SK-N-SH treated with all-trans-retinoic acid at 6 μM for 48 hours (cell line): ENCODE data around the gene GNPTG.

Experiments
- ATAC-seq: fragments of 200-7000 bp; cut with Tn5 transposase; 3 replicates; pipeline ENCODE4 v1.9.1; 2020; ENCODE audit warnings: mild to moderate bottlenecking, moderate library complexity
- ARNTL ChIP-seq: fragments of 450-650 bp; formaldehyde crosslinking; IDR thresholded peaks from 2 replicates; pipeline ENCODE4 v1.5.0; 2020; ENCODE audit warnings: low read depth, mild to moderate bottlenecking, moderate library complexity, borderline replicate concordance
- BACH2 ChIP-seq: fragments of 250-450 bp; sonication (Bioruptor Pico); IDR thresholded peaks from 2 replicates; pipeline ENCODE4 v1.9.0; 2021; ENCODE audit warnings: mild to moderate bottlenecking, borderline replicate concordance
- CSDC2 ChIP-seq: fragments of 250-450 bp; sonication (Bioruptor Pico); IDR thresholded peaks from 2 replicates; pipeline ENCODE4 v1.5.0; 2020; ENCODE audit warnings: mild to moderate bottlenecking, moderate library complexity
- ESRRG ChIP-seq: fragments of 250-450 bp; sonication (Bioruptor Pico); IDR thresholded peaks from 2 replicates; pipeline ENCODE4 v1.6.1; 2021; ENCODE audit warnings: mild to moderate bottlenecking
- GLIS3 ChIP-seq: fragments of 250-450 bp; sonication (Bioruptor Pico); IDR thresholded peaks from 2 replicates; pipeline ENCODE4 v1.5.0; 2020; ENCODE audit warnings: mild to moderate bottlenecking, moderate library complexity
- ISL1 ChIP-seq: fragments of 250-450 bp; sonication (Bioruptor Pico); IDR thresholded peaks from 2 replicates; pipeline ENCODE4 v2.1.2; 2022; ENCODE audit warnings: mild to moderate bottlenecking, moderate library complexity
- OSR1 ChIP-seq: fragments of 250-450 bp; sonication (Bioruptor Pico); IDR thresholded peaks from 2 replicates; pipeline ENCODE4 v1.8.0; 2022; ENCODE audit warnings: moderate library complexity, mild to moderate bottlenecking, inconsistent platforms
- SNAI2 ChIP-seq: fragments of 250-450 bp; sonication (Bioruptor Pico); IDR thresholded peaks from 2 replicates; pipeline ENCODE4 v1.5.0; 2020; ENCODE audit warnings: mild to moderate bottlenecking, moderate library complexity
- TCF4 ChIP-seq: fragments of 250-450 bp; sonication (Bioruptor Pico); IDR thresholded peaks from 2 replicates; pipeline ENCODE4 v1.8.0; 2021; ENCODE audit warnings: mild to moderate bottlenecking, moderate library complexity, borderline replicate concordance
- TOX ChIP-seq: fragments of 250-450 bp; sonication (Bioruptor Pico); IDR thresholded peaks from 2 replicates; pipeline ENCODE4 v1.8.0; 2021; ENCODE audit warnings: mild to moderate bottlenecking, moderate library complexity, borderline replicate concordance
- ZC3H10 ChIP-seq: fragments of 250-450 bp; sonication (Bioruptor Pico); IDR thresholded peaks from 2 replicates; pipeline ENCODE4 v1.5.1; 2021; ENCODE audit warnings: mild to moderate bottlenecking, moderate library complexity
- ZFP3 ChIP-seq: fragments of 250-450 bp; sonication (Bioruptor Pico); IDR thresholded peaks from 2 replicates; pipeline ENCODE4 v1.5.0; 2020; ENCODE audit warnings: mild to moderate bottlenecking, moderate library complexity
- ZNF70 ChIP-seq: fragments of 450-650 bp; formaldehyde crosslinking; IDR thresholded peaks from 2 replicates; pipeline ENCODE4 v1.5.0; 2020; ENCODE audit warnings: mild to moderate bottlenecking, moderate library complexity
- TF ChIP-seq, protein P1 (sequence below): fragments of 250-450 bp; sonication (Bioruptor Pico); IDR thresholded peaks from 2 replicates; pipeline ENCODE4 v1.5.1; 2020; ENCODE audit warnings: low read depth, mild to moderate bottlenecking, moderate library complexity
- TF ChIP-seq, protein P2 (sequence below): fragments of 250-450 bp; sonication (Bioruptor Pico); IDR thresholded peaks from 2 replicates; pipeline ENCODE4 v1.5.0; 2020; ENCODE audit warnings: mild to moderate bottlenecking, moderate library complexity
- TF ChIP-seq, protein P3 (sequence below): fragments of 250-450 bp; sonication (Bioruptor Pico); IDR thresholded peaks from 2 replicates; pipeline ENCODE4 v1.8.0; 2020; ENCODE audit warnings: mild to moderate bottlenecking, moderate library complexity, borderline replicate concordance
- TF ChIP-seq, protein P4 (sequence below): fragments of 250-450 bp; sonication (Bioruptor Pico); IDR thresholded peaks from 2 replicates; pipeline ENCODE4 v1.5.1; 2021; ENCODE audit warnings: mild to moderate bottlenecking, moderate library complexity

The GNPTG gene

DNA sequence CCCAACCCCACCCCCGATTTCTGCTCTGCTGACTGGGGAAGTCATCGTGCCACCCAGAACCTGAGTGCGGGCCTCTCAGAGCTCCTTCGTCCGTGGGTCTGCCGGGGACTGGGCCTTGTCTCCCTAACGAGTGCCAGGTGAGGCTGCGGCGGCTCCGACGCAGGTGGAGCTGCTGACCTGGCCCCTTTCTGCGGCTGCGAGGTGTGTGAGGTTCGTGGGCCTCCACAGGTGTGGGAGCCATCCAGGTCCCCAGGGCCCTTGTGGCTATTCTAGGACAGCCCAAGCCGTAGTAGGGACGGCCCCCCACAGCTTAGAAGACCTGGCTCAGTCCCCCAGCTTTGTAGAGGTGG, 39.3 kb upstream of the GNPTG start:
- ATAC-seq = no peak
- TF ChIP-seq GLIS3 (CRISPR knock-in tag) = no peak
- TF ChIP-seq CSDC2 (CRISPR knock-in tag) = no peak
- no peak for TF ChIP-seq BACH2 (CRISPR knock-in tag)
- no peak for TF ChIP-seq ARNTL (CRISPR knock-in tag)
- TF ChIP-seq, protein P1, sequence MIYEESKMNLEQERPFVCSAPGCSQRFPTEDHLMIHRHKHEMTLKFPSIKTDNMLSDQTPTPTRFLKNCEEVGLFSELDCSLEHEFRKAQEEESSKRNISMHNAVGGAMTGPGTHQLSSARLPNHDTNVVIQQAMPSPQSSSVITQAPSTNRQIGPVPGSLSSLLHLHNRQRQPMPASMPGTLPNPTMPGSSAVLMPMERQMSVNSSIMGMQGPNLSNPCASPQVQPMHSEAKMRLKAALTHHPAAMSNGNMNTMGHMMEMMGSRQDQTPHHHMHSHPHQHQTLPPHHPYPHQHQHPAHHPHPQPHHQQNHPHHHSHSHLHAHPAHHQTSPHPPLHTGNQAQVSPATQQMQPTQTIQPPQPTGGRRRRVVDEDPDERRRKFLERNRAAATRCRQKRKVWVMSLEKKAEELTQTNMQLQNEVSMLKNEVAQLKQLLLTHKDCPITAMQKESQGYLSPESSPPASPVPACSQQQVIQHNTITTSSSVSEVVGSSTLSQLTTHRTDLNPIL = no peak
- TF ChIP-seq ISL1 = no peak

DNA sequence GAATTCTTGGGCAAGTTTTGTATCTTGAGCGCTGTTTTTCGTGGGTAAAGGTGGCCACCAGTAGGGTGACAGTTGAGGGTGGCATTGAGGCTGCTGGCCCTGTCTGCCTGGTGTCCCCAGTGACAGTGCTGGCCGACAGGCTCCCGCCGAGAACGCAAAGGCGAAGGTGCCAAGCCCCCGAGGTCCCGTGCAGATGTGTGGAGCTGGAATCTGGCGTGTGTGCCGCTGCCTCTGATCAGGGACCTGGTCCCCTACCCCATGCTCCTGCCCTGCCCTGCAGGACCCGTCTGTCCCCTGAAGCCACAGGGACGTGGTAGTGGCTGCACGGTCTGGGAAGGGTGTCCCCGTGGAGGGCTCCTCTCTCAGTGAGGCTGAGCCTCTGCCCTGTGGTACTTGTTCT, 38.8 kb upstream of the GNPTG start:
- TF ChIP-seq GLIS3 (CRISPR knock-in tag) (no peak), CSDC2 (CRISPR knock-in tag) (no peak), SNAI2 (no peak)
- TF ChIP-seq, protein P2, sequence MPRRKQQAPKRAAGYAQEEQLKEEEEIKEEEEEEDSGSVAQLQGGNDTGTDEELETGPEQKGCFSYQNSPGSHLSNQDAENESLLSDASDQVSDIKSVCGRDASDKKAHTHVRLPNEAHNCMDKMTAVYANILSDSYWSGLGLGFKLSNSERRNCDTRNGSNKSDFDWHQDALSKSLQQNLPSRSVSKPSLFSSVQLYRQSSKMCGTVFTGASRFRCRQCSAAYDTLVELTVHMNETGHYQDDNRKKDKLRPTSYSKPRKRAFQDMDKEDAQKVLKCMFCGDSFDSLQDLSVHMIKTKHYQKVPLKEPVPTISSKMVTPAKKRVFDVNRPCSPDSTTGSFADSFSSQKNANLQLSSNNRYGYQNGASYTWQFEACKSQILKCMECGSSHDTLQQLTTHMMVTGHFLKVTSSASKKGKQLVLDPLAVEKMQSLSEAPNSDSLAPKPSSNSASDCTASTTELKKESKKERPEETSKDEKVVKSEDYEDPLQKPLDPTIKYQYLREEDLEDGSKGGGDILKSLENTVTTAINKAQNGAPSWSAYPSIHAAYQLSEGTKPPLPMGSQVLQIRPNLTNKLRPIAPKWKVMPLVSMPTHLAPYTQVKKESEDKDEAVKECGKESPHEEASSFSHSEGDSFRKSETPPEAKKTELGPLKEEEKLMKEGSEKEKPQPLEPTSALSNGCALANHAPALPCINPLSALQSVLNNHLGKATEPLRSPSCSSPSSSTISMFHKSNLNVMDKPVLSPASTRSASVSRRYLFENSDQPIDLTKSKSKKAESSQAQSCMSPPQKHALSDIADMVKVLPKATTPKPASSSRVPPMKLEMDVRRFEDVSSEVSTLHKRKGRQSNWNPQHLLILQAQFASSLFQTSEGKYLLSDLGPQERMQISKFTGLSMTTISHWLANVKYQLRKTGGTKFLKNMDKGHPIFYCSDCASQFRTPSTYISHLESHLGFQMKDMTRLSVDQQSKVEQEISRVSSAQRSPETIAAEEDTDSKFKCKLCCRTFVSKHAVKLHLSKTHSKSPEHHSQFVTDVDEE = no peak
- TF ChIP-seq, protein P3, sequence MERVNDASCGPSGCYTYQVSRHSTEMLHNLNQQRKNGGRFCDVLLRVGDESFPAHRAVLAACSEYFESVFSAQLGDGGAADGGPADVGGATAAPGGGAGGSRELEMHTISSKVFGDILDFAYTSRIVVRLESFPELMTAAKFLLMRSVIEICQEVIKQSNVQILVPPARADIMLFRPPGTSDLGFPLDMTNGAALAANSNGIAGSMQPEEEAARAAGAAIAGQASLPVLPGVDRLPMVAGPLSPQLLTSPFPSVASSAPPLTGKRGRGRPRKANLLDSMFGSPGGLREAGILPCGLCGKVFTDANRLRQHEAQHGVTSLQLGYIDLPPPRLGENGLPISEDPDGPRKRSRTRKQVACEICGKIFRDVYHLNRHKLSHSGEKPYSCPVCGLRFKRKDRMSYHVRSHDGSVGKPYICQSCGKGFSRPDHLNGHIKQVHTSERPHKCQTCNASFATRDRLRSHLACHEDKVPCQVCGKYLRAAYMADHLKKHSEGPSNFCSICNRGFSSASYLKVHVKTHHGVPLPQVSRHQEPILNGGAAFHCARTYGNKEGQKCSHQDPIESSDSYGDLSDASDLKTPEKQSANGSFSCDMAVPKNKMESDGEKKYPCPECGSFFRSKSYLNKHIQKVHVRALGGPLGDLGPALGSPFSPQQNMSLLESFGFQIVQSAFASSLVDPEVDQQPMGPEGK (CRISPR knock-in tag) = no peak
- TF ChIP-seq, protein P1 = no peak
- no peak for ATAC-seq

DNA sequence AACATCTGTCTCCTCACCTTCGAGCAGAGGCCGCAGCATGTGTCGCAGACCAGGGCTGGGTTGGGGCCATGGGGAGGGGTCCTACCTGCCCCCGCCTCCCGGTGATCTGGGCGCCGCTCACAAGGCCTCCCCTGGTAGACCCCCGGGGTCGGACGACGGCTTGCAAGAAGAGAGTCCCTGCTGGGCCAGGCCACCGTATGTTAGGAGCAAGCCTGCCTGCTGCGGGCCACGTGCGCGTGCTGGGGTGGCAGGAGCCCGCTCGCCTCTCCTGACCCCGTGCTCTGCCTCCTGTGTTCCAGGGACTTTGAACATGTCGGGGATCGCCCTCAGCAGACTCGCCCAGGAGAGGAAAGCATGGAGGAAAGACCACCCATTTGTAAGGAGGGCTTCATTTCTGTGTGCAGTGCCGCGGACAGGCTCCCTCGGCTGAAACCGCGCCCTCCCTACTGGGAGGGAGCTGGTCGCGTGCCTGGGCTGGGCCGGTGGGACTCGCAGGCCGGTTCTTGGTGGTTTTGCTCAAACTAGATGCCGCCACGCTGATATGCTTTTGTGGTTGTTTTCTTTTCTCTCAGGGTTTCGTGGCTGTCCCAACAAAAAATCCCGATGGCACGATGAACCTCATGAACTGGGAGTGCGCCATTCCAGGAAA, 37.9 kb upstream of the GNPTG start:
- no peak for ATAC-seq
- TF ChIP-seq, protein P3 (CRISPR knock-in tag) = no peak
- no peak for TF ChIP-seq ESRRG (CRISPR knock-in tag)
- TF ChIP-seq TCF4 (CRISPR knock-in tag) = no peak
- TF ChIP-seq SNAI2 = no peak

DNA sequence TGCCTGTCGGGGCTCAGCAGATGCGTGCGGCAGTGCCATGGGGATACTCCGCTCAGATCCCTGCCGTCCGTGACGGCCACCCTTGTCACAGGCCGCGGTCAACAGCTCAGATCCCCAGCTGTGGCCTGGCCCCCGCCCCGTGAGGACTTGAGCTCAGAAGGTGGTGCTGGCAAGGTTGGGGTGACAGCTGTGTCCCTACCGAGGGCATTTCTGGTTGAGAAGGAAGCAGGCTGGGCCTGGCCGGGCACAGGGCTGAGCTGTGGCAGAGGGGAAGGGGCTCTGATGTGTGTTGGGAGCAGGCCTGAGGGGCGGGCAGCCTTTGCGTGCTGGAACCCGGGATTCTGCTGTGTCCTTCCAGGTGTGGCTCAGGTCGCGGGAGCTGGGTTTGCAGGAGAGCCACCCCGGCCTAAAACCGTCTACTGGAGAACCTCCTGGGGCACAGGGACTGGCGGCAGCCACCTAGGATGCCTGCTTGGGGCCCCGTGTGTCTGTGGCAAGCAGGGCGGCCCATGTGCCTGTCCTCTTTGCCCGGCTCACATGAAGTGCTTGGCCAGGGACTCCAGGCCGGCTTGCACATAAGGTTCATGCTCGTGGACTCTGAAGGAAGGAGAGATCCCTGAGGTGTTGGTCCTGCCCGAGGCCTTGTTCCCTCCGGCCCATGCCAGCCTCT, 37.2 kb upstream of the GNPTG start:
- no peak for ATAC-seq

More for the DNA sequence above, 37.2 kb upstream of the GNPTG start:
- TF ChIP-seq ESRRG (CRISPR knock-in tag) = no peak
- TF ChIP-seq ZC3H10 (CRISPR knock-in tag) = no peak
- no peak for TF ChIP-seq BACH2 (CRISPR knock-in tag)
- TF ChIP-seq, protein P1 = no peak
- TF ChIP-seq, protein P4, sequence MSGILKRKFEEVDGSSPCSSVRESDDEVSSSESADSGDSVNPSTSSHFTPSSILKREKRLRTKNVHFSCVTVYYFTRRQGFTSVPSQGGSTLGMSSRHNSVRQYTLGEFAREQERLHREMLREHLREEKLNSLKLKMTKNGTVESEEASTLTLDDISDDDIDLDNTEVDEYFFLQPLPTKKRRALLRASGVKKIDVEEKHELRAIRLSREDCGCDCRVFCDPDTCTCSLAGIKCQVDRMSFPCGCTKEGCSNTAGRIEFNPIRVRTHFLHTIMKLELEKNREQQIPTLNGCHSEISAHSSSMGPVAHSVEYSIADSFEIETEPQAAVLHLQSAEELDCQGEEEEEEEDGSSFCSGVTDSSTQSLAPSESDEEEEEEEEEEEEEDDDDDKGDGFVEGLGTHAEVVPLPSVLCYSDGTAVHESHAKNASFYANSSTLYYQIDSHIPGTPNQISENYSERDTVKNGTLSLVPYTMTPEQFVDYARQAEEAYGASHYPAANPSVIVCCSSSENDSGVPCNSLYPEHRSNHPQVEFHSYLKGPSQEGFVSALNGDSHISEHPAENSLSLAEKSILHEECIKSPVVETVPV (CRISPR knock-in tag) = no peak
- TF ChIP-seq OSR1 (CRISPR knock-in tag) = no peak
- TF ChIP-seq ZFP3 = no peak
- no peak for TF ChIP-seq TOX (CRISPR knock-in tag)
- no peak for TF ChIP-seq GLIS3 (CRISPR knock-in tag)
- no peak for TF ChIP-seq TCF4 (CRISPR knock-in tag)
- no peak for TF ChIP-seq ISL1
- TF ChIP-seq ZNF70 = no peak
